Astrocyte of the spinal cord (primary cell): ENCODE measurements around the gene CCDC107.

Experiments
- DNase-seq: peaks from one replicate; pipeline ENCODE4 v3.0.0; 2011; ENCODE audit warnings: low read depth, low spot score
- H3K4me3 ChIP-seq: 2 replicates; pipeline ENCODE4 v1.5.1; 2011; ENCODE audit warnings: low read depth, mild to moderate bottlenecking, low read length, moderate library complexity
- CTCF ChIP-seq: IDR thresholded peaks from 2 replicates; pipeline ENCODE4 v1.5.1; 2012; ENCODE audit warnings: low read depth, mild to moderate bottlenecking, low read length, inconsistent platforms
- in situ Hi-C: cut with HindIII; loops from 2 replicates; pipeline ENCODE4 v1.10.0; 2017; ENCODE audit warnings: low sequenced_read_pairs

CCDC107 gene

GRCh38 chr9:35650341-35651158 is 7.5 kb upstream of the CCDC107 start, which contains the start of gene SIT1:
Gene SIT1, minus strand, starts transcription at chr9:35650931. Its CDS starts 78 bp downstream, at chr9:35650853.
- no peak for DNase-seq
- TF ChIP-seq CTCF: no peak
- H3K4me3 ChIP-seq: no peak within 1 kb of the TSS
- in situ Hi-C loops: no loop called here

- no peak overlapping the region for H3K4me3 ChIP-seq
- TF ChIP-seq CTCF: no peak
- in situ Hi-C loops: no loop called here
- DNase-seq: peak; percentile 17
Observed at GRCh38 chr9:35651956-35652828, 5.9 kb upstream of the CCDC107 start.

- H3K4me3 ChIP-seq: no peak overlapping the region
Observed at GRCh38 chr9:35652829-35653209, 5.3 kb upstream of the CCDC107 start.

GRCh38 chr9:35653611-35654010 is 4.5 kb upstream of the CCDC107 start:
- no peak for DNase-seq
- TF ChIP-seq CTCF: no peak
- no peak overlapping the region for H3K4me3 ChIP-seq
- in situ Hi-C loops: no loop called here

More at GRCh38 chr9:35652829-35653209, 5.3 kb upstream of the CCDC107 start:
- DNase-seq: no peak
- no peak for TF ChIP-seq CTCF
- in situ Hi-C loops: no loop called here

GRCh38 chr9:35656348-35656747 is 1.7 kb upstream of the CCDC107 start:
- no peak for DNase-seq
- in situ Hi-C loops: no loop called here
- no peak overlapping the region for H3K4me3 ChIP-seq
- no peak for TF ChIP-seq CTCF

GRCh38 chr9:35656831-35657545 is 1.1 kb upstream of the CCDC107 start:
- no peak for TF ChIP-seq CTCF
- in situ Hi-C loops: no loop called here
- peak overlapping the region; percentile 33 for H3K4me3 ChIP-seq
- DNase-seq: no peak
